ENCODE measurements around the gene NAP1L4.

- no peak for TF ChIP-seq CTCF (IDR thresholded peaks at IDR 0.05; ENCODE audit: low read length)
- no peak for TF ChIP-seq EZH2 (IDR thresholded peaks at IDR 0.05; ENCODE audit: borderline replicate concordance, low read length)
These were observed 34.7 kb upstream of the NAP1L4 start for GRCh38 chr11:3026803-3027202.

Measured in OCI-LY1 (cell line).